Heart left ventricle (tissue), 16 donors: ENCODE results near the gene TCF4. TPM values are rescaled to one million over a fixed set of nuclear protein-coding genes. Genes with fewer than 3 reads are reported as not detected.

Experiments used
- ATAC-seq, 4 donors: fragments of 200-7000 bp; cut with Tn5 transposase; one replicate each; pipeline ENCODE4 v1.9.1; 2020 to 2022; ENCODE audit warnings: moderate library complexity in 4 of 4, mild to moderate bottlenecking in 3 of 4, moderate number of reproducible peaks in 1 of 4
- DNase-seq, 5 donors: peaks; one replicate each; pipeline ENCODE4 v3.0.0-alpha.2; 2020
- H3K27ac ChIP-seq, 12 donors: fragments of 200-600 bp; sonication (generic) in 4 of 12; one replicate each; pipeline versions ENCODE4 v1.5.0 to v1.8.0; 2016 to 2022; ENCODE audit warnings: mild to moderate bottlenecking in 2 of 12
- H3K27me3 ChIP-seq, 9 donors: fragments of 200-600 bp; sonication (generic) in 2 of 9; one replicate each; pipeline versions ENCODE4 v1.5.1 to v1.8.0; 2016 to 2022; ENCODE audit warnings: mild to moderate bottlenecking in 3 of 9
- H3K36me3 ChIP-seq, 9 donors: fragments of 200-600 bp; sonication (generic) in 2 of 9; one replicate each; pipeline versions ENCODE4 v1.5.0 to v1.8.0; 2018 to 2022; ENCODE audit warnings: mild to moderate bottlenecking in 2 of 9
- H3K4me1 ChIP-seq, 12 donors: fragments of 200-600 bp; sonication (generic) in 4 of 12; one replicate each; pipeline versions ENCODE4 v1.5.0 to v1.8.0; 2016 to 2022; ENCODE audit warnings: mild to moderate bottlenecking in 3 of 12
- H3K4me3 ChIP-seq, 12 donors: fragments of 200-600 bp; sonication (generic) in 4 of 12; one replicate each; pipeline versions ENCODE4 v1.5.0 to v1.8.0; 2017 to 2022; ENCODE audit warnings: mild to moderate bottlenecking in 9 of 12, moderate library complexity in 4 of 12
- H3K9me3 ChIP-seq, 12 donors: fragments of 200-600 bp; sonication (generic) in 4 of 12; one replicate each; pipeline versions ENCODE4 v1.5.0 to v1.8.0; 2016 to 2022; ENCODE audit warnings: mild to moderate bottlenecking in 1 of 12
- POLR2A ChIP-seq, 2 donors: fragments of 450-650 bp; IDR thresholded peaks; one replicate each; pipeline ENCODE4 v1.6.1; 2017; ENCODE audit warnings: antibody characterized with exemption in 2 of 2, mild to moderate bottlenecking in 2 of 2, moderate library complexity in 2 of 2
- WGBS, 4 donors: extraction: QIAGEN DNeasy Blood & Tissue Kit in 2 of 4; methylation state at CpG; one replicate each; pipeline versions ENCODE4 v1.1.5 to v1.1.7; 2013 to 2018; 5-methylcytosine and 5-hydroxymethylcytosine counted together
- intact Hi-C, 10 donors: fragments of 100-400 bp; cut with DNase I; formaldehyde crosslinking; loops; one replicate each; pipeline versions ENCODE4 v1.11.1 to v1.14.2; 2022
- polyA plus RNA-seq, 2 donors: library from polyadenylated mRNA; stranded (reverse); fragments of 200-250 nt; gene quantifications; one replicate each; pipeline ENCODE4 v1.2.3, GENCODE V29; 2013
- total RNA-seq, 9 donors: library from RNA; depleted of rRNA in 2 of 9; stranded (reverse); fragments of >200 nt in 2 of 9; fragmentation: NEBNext Ultra II Directional in 3 of 9; extraction: Animal tissue kit (Norgen Biotek cat#: 25700) in 3 of 9; gene quantifications; one replicate each; pipeline versions ENCODE4 v1.1.0 to v1.2.4, GENCODE V29; 2016 to 2023
- TF ChIP-seq, protein P1 (sequence below), 12 donors: fragments of 200-600 bp; sonication (generic) in 4 of 12; IDR thresholded peaks; one replicate each; pipeline versions ENCODE4 v1.5.0 to v1.8.0; 2018 to 2022; ENCODE audit warnings: antibody characterized with exemption in 12 of 12, mild to moderate bottlenecking in 5 of 12
- donor health status: ischemic (EF 13 %, LVEDD 7.1; RV severe dilation, severe dysfunction).
- donor health status: healthy with polysubstance abuse.
- donor health status: DM: no; HTN: yes; CAD: no.
- donor health status: DM: no; HTN: no; CAD: no.
- donor health status: ischemic (EF 25% LVEDD 6.9; RV normal size, moderate dysfunction).
- donor health status: ischemic (EF 25% LVEDD 5.7; RV mildly dilated, moderate dysfunction).
- donor health status: healthy.
- donor health status: DM: yes; HTN: yes; CAD: no.
- donor health status: ischemic (EF 35%, LVEDD 5.7; RV mildly dilated, moderate dysfunction).
- donor health status: nonischemic (EF 11% LVEDD 7.7; RV severe dilation, severe dysfunction).
- donor health status: DM: yes; HTN: yes; CAD: no.
- donor health status: PGD.
- donor health status: ischemic (EF 29% LVEDD 5.4; RV normal size, mild dysfunction).
- donor health status: nonischemic (EF 23%, LVEDD 6.1; RV moderate dilation, normal function).

TCF4 gene
- total and polyA plus RNA-seq, 11 donors: 12.8 to 119 (median 71.5) TPM

DNA sequence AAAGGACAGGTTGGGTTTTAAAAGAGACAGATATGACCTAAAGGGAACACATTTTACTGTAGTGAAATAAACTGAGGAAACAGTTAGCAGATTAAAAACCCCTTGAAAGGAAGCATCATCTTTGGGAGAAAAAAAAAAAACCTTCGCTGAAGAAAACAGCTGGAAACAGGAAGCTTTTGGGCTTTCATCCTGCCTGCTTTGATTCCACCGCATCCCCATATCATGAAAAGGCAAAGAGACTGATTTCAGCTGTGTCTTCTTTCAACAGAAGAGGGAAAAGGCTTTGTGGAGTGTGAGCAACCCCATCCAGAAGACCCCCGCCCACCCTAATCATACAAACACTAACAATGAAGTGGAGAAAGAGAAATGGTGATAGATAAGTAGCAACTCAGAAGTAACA, 86.4 kb downstream of the TCF4 start:
- DNase-seq: no peak
- peaks cover 0 to 42% (median 22%) of the 10 kb centered on the region in 12 donors for H3K4me1 ChIP-seq
- WGBS, 4 donors: 49 to 56% (median 52%) methylated on average over 3 of the region's 3 CpGs
- no peaks in the 10 kb centered on the region for H3K27me3 ChIP-seq
- no peaks in the 10 kb centered on the region for H3K9me3 ChIP-seq
- intact Hi-C loops: loop anchor here in 4 of 10 donors (5.0 to 10.0 kb wide), 4 partner anchors 77 to 387 kb away; no protein-coding TSS in a partner anchor
- H3K36me3 ChIP-seq: no peaks in the 10 kb centered on the region
- no peak for TF ChIP-seq POLR2A (IDR thresholded peaks at IDR 0.05)
- TF ChIP-seq, protein P1, sequence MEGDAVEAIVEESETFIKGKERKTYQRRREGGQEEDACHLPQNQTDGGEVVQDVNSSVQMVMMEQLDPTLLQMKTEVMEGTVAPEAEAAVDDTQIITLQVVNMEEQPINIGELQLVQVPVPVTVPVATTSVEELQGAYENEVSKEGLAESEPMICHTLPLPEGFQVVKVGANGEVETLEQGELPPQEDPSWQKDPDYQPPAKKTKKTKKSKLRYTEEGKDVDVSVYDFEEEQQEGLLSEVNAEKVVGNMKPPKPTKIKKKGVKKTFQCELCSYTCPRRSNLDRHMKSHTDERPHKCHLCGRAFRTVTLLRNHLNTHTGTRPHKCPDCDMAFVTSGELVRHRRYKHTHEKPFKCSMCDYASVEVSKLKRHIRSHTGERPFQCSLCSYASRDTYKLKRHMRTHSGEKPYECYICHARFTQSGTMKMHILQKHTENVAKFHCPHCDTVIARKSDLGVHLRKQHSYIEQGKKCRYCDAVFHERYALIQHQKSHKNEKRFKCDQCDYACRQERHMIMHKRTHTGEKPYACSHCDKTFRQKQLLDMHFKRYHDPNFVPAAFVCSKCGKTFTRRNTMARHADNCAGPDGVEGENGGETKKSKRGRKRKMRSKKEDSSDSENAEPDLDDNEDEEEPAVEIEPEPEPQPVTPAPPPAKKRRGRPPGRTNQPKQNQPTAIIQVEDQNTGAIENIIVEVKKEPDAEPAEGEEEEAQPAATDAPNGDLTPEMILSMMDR (IDR thresholded peaks at IDR 0.05): no peak
- peak in 1 of 4 donors; percentile 25 for ATAC-seq
- no peak overlapping the region for H3K4me3 ChIP-seq
- peak overlapping the region in 10 of 12 donors; percentile 10 to 68 (median 24) for H3K27ac ChIP-seq

DNA sequence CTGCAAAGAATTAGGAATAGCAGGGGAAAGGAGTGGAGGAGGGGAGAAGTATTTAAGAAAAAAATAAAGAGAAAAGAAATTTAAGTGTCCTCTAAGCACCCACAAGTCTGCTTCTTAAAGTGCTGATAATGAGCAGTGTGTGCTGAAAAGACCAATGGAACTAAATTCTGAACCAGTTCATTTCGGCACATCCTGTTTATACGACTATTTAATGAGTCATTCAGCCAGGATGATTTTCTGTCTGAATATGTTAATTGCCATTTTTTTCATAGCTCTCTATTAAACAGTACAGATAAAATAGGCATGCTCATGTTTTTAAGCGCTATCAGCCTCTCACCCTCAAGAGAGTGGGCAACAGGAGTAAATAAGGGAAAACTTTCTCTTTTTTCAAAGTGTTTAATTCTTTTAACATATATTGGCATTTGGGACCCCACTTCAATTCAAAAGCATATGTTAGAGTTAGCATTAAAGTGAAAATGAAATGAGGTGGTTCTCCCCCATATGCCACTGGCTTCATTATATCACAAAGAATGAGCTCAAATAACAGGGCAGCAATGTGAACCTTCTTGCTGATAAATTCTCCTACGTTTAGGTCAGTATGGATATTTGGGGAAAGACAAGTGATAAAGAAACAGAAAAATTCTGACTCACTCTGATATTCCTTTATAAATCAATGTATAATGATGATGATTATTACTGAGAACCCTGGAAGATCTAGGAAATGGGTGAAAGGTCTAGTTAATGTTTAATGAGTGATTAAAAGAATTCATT, 87.5 kb downstream of the TCF4 start:
- 43 to 51% (median 45%) methylated on average over 4 of the region's 4 CpGs for WGBS, 4 donors
- Histone ChIP-seq H3K4me3 (peak overlapping the region in 2 of 12 donors; percentile 3 to 15), H3K36me3 (no peaks in the 10 kb centered on the region), H3K27me3 (no peaks in the 10 kb centered on the region), H3K9me3 (no peaks in the 10 kb centered on the region), H3K27ac (peak overlapping the region; percentile 17 to 68 (median 40)), H3K4me1 (peaks cover 0 to 44% (median 22%) of the 10 kb centered on the region in 12 donors)
- intact Hi-C loops: loop anchor here in 4 of 10 donors (5.0 to 10.0 kb wide), 4 partner anchors 76 to 386 kb away; no protein-coding TSS in a partner anchor
- DNase-seq (no peak), ATAC-seq (peak in 3 of 4 donors; percentile 42 to 87 (median 74))
- TF ChIP-seq, protein P1 (IDR thresholded peaks at IDR 0.05): no peak
- TF ChIP-seq POLR2A (IDR thresholded peaks at IDR 0.05): no peak

DNA sequence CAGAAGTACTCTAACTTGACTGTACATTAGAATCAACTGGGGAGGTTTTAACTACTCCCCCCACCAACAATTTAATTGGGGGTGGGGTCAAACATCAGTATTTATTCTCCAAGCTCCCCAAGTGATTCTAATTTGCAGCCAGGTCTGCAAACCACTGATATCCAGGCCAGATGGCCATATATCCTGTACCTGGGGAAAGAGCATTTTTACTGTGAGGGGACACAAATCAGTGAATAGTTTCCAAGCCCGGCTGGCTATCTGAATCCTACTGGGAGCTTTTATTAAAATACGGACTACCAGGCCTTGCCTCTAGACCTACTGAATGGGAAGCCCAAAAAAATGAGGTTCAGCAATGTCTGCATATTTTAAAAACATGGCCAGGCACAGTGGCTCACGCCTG, 88.5 kb downstream of the TCF4 start:
- no peak overlapping the region for H3K4me3 ChIP-seq
- H3K4me1 ChIP-seq: peaks cover 0 to 44% (median 22%) of the 10 kb centered on the region in 12 donors
- 82 to 94% (median 87%) methylated on average over 3 of the region's 3 CpGs for WGBS, 4 donors
- DNase-seq (no peak), ATAC-seq (no peak)
- no peaks in the 10 kb centered on the region for H3K9me3 ChIP-seq
- no peaks in the 10 kb centered on the region for H3K36me3 ChIP-seq
- no peak for TF ChIP-seq POLR2A (IDR thresholded peaks at IDR 0.05)
- TF ChIP-seq, protein P1 (IDR thresholded peaks at IDR 0.05): no peak
- no peaks in the 10 kb centered on the region for H3K27me3 ChIP-seq
- peak overlapping the region in 8 of 12 donors; percentile 32 to 68 (median 44) for H3K27ac ChIP-seq
- intact Hi-C loops: loop anchor here in 1 of 10 donors (1.0 kb wide), 1 partner anchor 17 kb away; no protein-coding TSS in a partner anchor

DNA sequence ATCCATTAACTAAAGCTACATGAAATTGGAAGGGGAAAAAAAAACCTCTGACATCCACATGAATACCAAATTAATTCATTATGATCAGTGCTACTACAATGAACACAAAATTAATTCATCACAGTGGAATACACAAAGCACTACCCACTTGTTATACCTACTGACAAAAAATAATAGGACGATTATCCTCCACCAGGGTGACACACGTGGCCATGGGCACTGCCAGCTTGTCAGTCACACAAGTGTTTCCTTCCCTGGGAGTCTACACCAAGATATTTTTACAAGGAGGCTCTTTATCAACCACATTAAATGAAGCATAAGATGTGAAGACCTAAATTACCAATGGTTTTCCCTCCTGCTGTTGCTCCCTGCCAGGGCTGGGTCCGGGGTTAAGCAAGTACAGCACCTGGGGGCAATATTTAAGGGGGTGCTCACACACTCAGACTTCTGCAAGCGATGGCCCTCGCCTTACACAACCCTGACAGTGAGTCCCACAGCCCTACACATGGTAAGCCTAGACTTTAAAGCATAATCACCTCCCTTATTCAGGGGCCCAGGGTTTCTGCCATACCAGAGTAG, 90.1 kb downstream of the TCF4 start:
- 77 to 82% (median 79%) methylated on average over 5 of the region's 5 CpGs for WGBS, 4 donors
- Histone ChIP-seq H3K36me3 (no peaks in the 10 kb centered on the region), H3K4me3 (no peak overlapping the region), H3K27ac (no peak overlapping the region), H3K27me3 (no peaks in the 10 kb centered on the region), H3K9me3 (no peaks in the 10 kb centered on the region), H3K4me1 (peaks cover 0 to 49% (median 22%) of the 10 kb centered on the region in 12 donors)
- TF ChIP-seq, protein P1 (IDR thresholded peaks at IDR 0.05): no peak
- DNase-seq (no peak), ATAC-seq (peak in 1 of 4 donors; percentile 24)
- intact Hi-C loops: no loop called here
